Measurements from ENCODE around the gene PSMB11. TPM values are rescaled to one million over a fixed set of nuclear protein-coding genes. Genes with fewer than 3 reads are reported as not detected.

Gene PSMB11
- total and polyA plus RNA-seq, 4 experiments from 2014 or later = not detected

DNA sequence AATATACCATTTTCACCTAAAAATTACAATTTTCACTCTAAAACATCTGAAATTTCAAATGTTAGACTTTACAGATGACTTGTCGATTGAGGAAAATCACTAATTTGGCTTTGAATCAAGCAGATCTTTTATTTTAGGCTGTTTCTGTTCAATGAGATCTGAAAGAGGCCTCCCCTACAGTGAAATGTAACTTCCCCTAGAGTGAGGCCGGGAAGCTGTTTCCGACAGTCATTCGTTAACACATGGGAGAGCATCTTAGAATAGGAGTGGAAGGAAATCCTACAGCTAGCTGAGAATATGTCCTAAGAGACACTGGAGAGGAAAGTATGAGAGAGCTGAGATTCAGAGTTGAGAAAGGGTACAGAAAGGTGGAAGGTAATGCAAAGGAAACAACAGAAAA lies 26.4 kb upstream of the PSMB11 start:
- H3K27ac ChIP-seq (ENCODE audit: low read depth, low read length) = no peak overlapping the region
- H3K4me3 Mint-ChIP-seq = no peak overlapping the region
- POLR2A ChIA-PET (ENCODE audit: partially characterized antibody) = interaction anchor here (2.3 kb wide), 1 partner anchor 10 kb away, joined by 5 read pairs; no protein-coding TSS in a partner anchor

DNA sequence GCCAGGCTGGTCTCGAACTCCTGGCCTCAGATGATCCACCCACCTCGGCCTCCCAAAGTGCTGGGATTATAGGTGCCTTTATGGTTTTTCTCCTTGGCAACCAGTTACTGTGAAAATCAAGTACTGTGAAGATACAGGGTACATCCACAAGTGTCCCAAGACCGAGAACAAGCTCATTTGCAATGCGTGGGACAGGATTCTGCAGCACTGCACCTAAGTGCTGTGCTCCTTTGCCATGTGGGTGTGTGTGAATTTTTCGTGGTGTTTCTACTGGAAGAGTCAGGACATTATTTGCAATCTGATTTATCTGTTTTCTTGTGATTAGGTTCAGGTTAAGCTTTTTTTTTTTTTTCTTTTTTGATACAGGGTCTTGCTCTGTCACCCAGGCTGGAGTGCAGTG lies 24.9 kb upstream of the PSMB11 start:
- peaks cover 0 to 5% (median 1%) of the 10 kb centered on the region in 4 donors for H3K4me1 Mint-ChIP-seq
- no peak overlapping the region for H3K4me3 Mint-ChIP-seq
- no peaks in the 10 kb centered on the region for H3K27me3 ChIP-seq (ENCODE audit: insufficient read depth, low read length)
- DNase-seq = no peak
- H3K9me3 Mint-ChIP-seq = no peaks in the 10 kb centered on the region
- H3K4me1 ChIP-seq (ENCODE audit: insufficient read depth, low read length) = no peaks in the 10 kb centered on the region
- ChIA-PET CTCF (ENCODE audit: partially characterized antibody) (interaction anchor here (1.6 to 1.9 kb wide), 2 partner anchors 10 to 31 kb away, joined by 5 to 7 read pairs; no protein-coding TSS in a partner anchor), POLR2A (ENCODE audit: partially characterized antibody) (interaction anchor here (2.3 to 2.5 kb wide), 2 partner anchors 8 to 10 kb away, joined by 5 to 10 read pairs; no protein-coding TSS in a partner anchor)
- H3K36me3 Mint-ChIP-seq = no peaks in the 10 kb centered on the region
- no peaks in the 10 kb centered on the region for H3K36me3 ChIP-seq (ENCODE audit: insufficient read depth, low read length)
- intact Hi-C loops (cut with micrococcal nuclease) = no loop called here
- no peaks in the 10 kb centered on the region for H3K27me3 Mint-ChIP-seq
- H3K4me3 ChIP-seq (ENCODE audit: low read length in 2 of 2) = no peak overlapping the region
- H3K27ac ChIP-seq (ENCODE audit: low read depth, low read length) = no peak overlapping the region
- H3K27ac Mint-ChIP-seq = no peak overlapping the region
- no peaks in the 10 kb centered on the region for H3K9me3 ChIP-seq (ENCODE audit: control insufficient read depth in 1 of 2, low read length in 2 of 2)

More for the DNA sequence above, 26.4 kb upstream of the PSMB11 start:
- no peaks in the 10 kb centered on the region for H3K27me3 Mint-ChIP-seq
- H3K36me3 Mint-ChIP-seq = no peaks in the 10 kb centered on the region
- H3K36me3 ChIP-seq (ENCODE audit: insufficient read depth, low read length) = no peaks in the 10 kb centered on the region
- H3K27me3 ChIP-seq (ENCODE audit: insufficient read depth, low read length) = no peaks in the 10 kb centered on the region
- peak overlapping the region in 1 of 7 donors; percentile 25 for H3K27ac Mint-ChIP-seq
- intact Hi-C loops (cut with micrococcal nuclease) = no loop called here
- CTCF ChIA-PET (ENCODE audit: partially characterized antibody) = no interaction called here
- H3K9me3 ChIP-seq (ENCODE audit: control insufficient read depth in 1 of 2, low read length in 2 of 2) = no peaks in the 10 kb centered on the region
- H3K4me1 Mint-ChIP-seq = peaks cover 3 to 10% (median 4%) of the 10 kb centered on the region in 4 donors
- no peak for DNase-seq
- no peak overlapping the region for H3K4me3 ChIP-seq (ENCODE audit: low read length in 2 of 2)
- no peaks in the 10 kb centered on the region for H3K4me1 ChIP-seq (ENCODE audit: insufficient read depth, low read length)
- H3K9me3 Mint-ChIP-seq = no peaks in the 10 kb centered on the region

DNA sequence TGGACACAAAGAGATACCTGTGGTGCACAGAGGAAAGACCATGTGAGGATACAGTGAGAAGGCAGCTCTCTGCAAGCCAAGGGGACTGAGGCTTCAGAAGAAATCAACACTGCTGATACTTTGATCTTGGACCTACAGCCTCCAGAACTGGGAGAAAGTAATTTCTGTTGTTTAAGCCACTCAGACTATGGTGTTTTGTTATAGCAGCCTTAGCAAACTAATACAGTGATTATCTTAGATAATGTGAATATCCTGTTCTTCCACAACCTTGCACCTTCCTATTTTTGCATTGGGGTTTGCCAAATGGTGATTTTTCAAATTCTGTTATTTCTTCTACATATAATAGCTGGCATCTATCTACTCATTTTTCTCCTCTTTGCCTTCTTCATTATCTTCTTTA lies 23.9 kb upstream of the PSMB11 start:
- no peak for DNase-seq
- POLR2A ChIA-PET (ENCODE audit: partially characterized antibody) = interaction anchor here (2.5 kb wide), 1 partner anchor 11 kb away, joined by 10 read pairs; no protein-coding TSS in a partner anchor
- CTCF ChIA-PET (ENCODE audit: partially characterized antibody) = interaction anchor here (1.6 kb wide), 1 partner anchor 11 kb away, joined by 5 read pairs; no protein-coding TSS in a partner anchor
- Mint-ChIP-seq H3K27me3 (no peaks in the 10 kb centered on the region), H3K4me3 (no peak overlapping the region), H3K36me3 (no peaks in the 10 kb centered on the region), H3K27ac (no peak overlapping the region), H3K9me3 (no peaks in the 10 kb centered on the region), H3K4me1 (peaks cover 5 to 8% (median 6%) of the 10 kb centered on the region in 4 donors)
- peaks cover 7% of the 10 kb centered on the region for H3K4me1 ChIP-seq (ENCODE audit: insufficient read depth, low read length)
- intact Hi-C loops (cut with micrococcal nuclease) = no loop called here
- no peak overlapping the region for H3K4me3 ChIP-seq (ENCODE audit: low read length in 2 of 2)
- H3K9me3 ChIP-seq (ENCODE audit: control insufficient read depth in 1 of 2, low read length in 2 of 2) = no peaks in the 10 kb centered on the region
- no peak overlapping the region for H3K27ac ChIP-seq (ENCODE audit: low read depth, low read length)
- H3K27me3 ChIP-seq (ENCODE audit: insufficient read depth, low read length) = no peaks in the 10 kb centered on the region
- no peaks in the 10 kb centered on the region for H3K36me3 ChIP-seq (ENCODE audit: insufficient read depth, low read length)

DNA sequence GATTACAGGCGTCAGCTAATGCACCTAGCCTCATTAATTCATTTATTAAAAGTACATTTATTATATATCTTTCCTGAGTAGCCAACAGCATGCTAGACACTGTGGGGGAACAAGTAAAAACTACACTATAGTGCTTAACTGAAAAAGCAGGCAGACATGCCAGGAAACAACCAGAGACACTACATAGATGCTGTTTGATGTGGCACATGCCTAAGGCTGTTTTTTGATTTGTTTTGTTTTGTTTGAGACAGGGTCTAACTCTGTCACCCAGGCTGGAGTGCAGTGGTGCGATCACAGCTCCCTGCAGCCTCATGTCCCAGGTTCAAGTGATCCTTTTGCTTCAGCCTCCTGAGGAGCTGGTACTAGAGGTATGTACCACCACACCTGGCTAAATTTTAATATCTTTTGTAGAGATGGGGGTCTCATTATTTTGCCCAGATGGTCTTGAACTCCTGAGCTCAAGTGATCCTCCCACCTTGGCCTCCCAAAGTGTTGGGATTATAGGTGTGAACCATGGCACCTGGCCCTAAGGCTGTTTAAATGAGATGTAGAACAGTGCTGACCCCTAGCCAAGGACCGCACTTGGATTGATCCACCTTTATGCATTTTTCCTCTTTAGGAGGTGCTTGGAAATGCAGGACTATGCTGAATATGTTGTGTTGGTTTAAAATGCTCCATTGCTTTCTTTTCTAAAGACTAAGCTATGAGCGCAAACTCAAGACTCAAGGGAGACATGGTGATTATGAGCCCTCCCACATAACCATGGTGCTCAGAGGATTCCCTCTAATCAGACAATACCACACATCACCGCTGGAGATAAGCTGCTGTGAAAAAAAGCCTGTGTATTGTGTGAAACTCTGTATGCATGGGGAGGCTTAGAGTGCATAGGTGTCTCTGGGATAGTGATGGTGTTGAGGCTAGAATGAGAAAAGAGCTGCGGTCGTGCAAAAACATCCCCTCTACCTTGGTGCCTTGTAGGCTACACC lies 21.6 kb upstream of the PSMB11 start:
- H3K27me3 Mint-ChIP-seq = no peaks in the 10 kb centered on the region
- DNase-seq = no peak
- Histone ChIP-seq H3K36me3 (ENCODE audit: insufficient read depth, low read length) (peaks cover under 1% of the 10 kb centered on the region), H3K4me1 (ENCODE audit: insufficient read depth, low read length) (peaks cover 21% of the 10 kb centered on the region), H3K27ac (ENCODE audit: low read depth, low read length) (no peak overlapping the region), H3K4me3 (ENCODE audit: low read length in 2 of 2) (no peak overlapping the region), H3K9me3 (ENCODE audit: control insufficient read depth in 1 of 2, low read length in 2 of 2) (no peaks in the 10 kb centered on the region), H3K27me3 (ENCODE audit: insufficient read depth, low read length) (no peaks in the 10 kb centered on the region)
- POLR2A ChIA-PET (ENCODE audit: partially characterized antibody) = interaction anchor here (0.9 to 6.2 kb wide), 3 partner anchors 10 to 13 kb away, joined by 3 to 42 read pairs (median 3); no protein-coding TSS in a partner anchor
- CTCF ChIA-PET (ENCODE audit: partially characterized antibody) = interaction anchor here (1.4 to 4.0 kb wide), 3 partner anchors 26 to 167 kb away, joined by 3 to 15 read pairs (median 4); no protein-coding TSS in a partner anchor
- H3K4me3 Mint-ChIP-seq = peak overlapping the region in 1 of 8 donors; percentile 53
- H3K27ac Mint-ChIP-seq = peak overlapping the region in 2 of 7 donors; percentile 3 to 59
- intact Hi-C loops (cut with micrococcal nuclease) = no loop called here
- peaks cover 10 to 16% of the 10 kb centered on the region in 2 donors for H3K36me3 Mint-ChIP-seq
- H3K4me1 Mint-ChIP-seq = peaks cover 17 to 26% (median 21%) of the 10 kb centered on the region in 4 donors
- peaks cover 0 to 1% (median 0%) of the 10 kb centered on the region in 8 donors for H3K9me3 Mint-ChIP-seq

DNA sequence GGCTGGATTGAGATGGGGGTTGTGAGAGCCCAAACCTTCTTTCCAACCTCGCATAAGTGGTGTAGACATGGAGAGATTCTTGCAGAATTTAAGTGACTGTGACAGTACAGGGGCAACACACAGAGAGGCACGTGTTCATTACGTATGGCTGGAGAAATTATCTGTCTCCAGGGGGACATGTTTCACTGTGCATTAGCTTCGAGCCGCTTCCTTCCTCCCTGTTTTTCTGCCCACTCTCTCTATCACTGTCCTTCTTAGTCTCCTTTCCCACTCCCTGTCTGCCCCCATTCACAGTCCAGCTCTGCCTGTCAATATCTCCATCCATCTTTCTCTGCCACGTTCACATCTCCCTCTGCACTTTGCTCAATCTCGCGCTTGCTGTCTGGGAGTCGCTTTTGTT lies 20.6 kb upstream of the PSMB11 start:
- no peaks in the 10 kb centered on the region for H3K27me3 Mint-ChIP-seq
- H3K4me1 Mint-ChIP-seq = peaks cover 21 to 33% (median 26%) of the 10 kb centered on the region in 4 donors

DNA sequence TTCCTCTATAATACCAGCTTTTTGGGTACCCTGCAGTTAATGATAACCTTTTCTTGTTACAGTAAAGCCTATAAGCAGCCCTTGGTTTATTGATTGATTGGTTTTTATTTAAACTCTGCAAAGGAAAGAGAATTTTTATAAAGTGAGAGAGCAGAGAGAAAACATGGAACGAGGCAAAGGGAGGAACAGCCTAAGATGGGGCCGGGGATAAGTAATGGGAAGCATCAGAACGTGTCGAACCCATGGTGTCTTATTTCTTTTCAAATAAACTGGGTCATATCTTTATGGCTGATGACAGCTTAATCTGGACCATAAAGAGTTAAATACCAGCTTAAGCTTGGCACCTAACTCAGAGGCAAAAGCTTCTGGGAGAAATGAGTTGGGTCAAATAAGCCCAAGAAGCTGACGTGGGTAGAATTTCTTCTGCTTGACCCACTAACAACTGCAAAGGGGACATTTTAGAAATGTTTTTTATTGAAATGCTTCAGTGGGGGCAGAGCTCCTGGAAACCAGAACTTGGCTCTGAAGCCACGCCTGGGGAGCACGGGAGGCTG lies 20.0 kb upstream of the PSMB11 start:
- intact Hi-C loops (cut with micrococcal nuclease) = no loop called here
- H3K4me3 ChIP-seq (ENCODE audit: low read length in 2 of 2) = no peak overlapping the region

More for the DNA sequence above, 20.6 kb upstream of the PSMB11 start:
- H3K27ac Mint-ChIP-seq = peak overlapping the region in 4 of 7 donors; percentile 7 to 89 (median 49)
- Histone ChIP-seq H3K36me3 (ENCODE audit: insufficient read depth, low read length) (peaks cover 9% of the 10 kb centered on the region), H3K9me3 (ENCODE audit: control insufficient read depth in 1 of 2, low read length in 2 of 2) (no peaks in the 10 kb centered on the region), H3K27ac (ENCODE audit: low read depth, low read length) (no peak overlapping the region), H3K4me3 (ENCODE audit: low read length in 2 of 2) (no peak overlapping the region), H3K27me3 (ENCODE audit: insufficient read depth, low read length) (no peaks in the 10 kb centered on the region), H3K4me1 (ENCODE audit: insufficient read depth, low read length) (peaks cover 28% of the 10 kb centered on the region)
- ChIA-PET CTCF (ENCODE audit: partially characterized antibody) (interaction anchor here (1.4 to 4.0 kb wide), 2 partner anchors 27 to 35 kb away, joined by 3 to 15 read pairs; no protein-coding TSS in a partner anchor), POLR2A (ENCODE audit: partially characterized antibody) (interaction anchor here (6.2 kb wide), 1 partner anchor 14 kb away, joined by 42 read pairs; no protein-coding TSS in a partner anchor)
- H3K36me3 Mint-ChIP-seq = peaks cover 20 to 24% of the 10 kb centered on the region in 2 donors
- peaks cover 0 to 1% (median 0%) of the 10 kb centered on the region in 8 donors for H3K9me3 Mint-ChIP-seq
- intact Hi-C loops (cut with micrococcal nuclease) = no loop called here
- DNase-seq = no peak
- H3K4me3 Mint-ChIP-seq = peak overlapping the region in 2 of 8 donors; percentile 7 to 36

More for the DNA sequence above, 20.0 kb upstream of the PSMB11 start:
- Histone ChIP-seq H3K4me1 (ENCODE audit: insufficient read depth, low read length) (peaks cover 28% of the 10 kb centered on the region), H3K27me3 (ENCODE audit: insufficient read depth, low read length) (no peaks in the 10 kb centered on the region), H3K36me3 (ENCODE audit: insufficient read depth, low read length) (peaks cover 9% of the 10 kb centered on the region), H3K9me3 (ENCODE audit: control insufficient read depth in 1 of 2, low read length in 2 of 2) (no peaks in the 10 kb centered on the region), H3K27ac (ENCODE audit: low read depth, low read length) (no peak overlapping the region)
- Mint-ChIP-seq H3K27me3 (no peaks in the 10 kb centered on the region), H3K4me1 (peaks cover 21 to 33% (median 26%) of the 10 kb centered on the region in 4 donors), H3K36me3 (peaks cover 20 to 24% of the 10 kb centered on the region in 2 donors), H3K4me3 (peak overlapping the region in 1 of 8 donors; percentile 36), H3K27ac (peak overlapping the region in 4 of 7 donors; percentile 7 to 89 (median 68)), H3K9me3 (peaks cover 0 to 1% (median 0%) of the 10 kb centered on the region in 8 donors)
- DNase-seq = no peak
- ChIA-PET POLR2A (ENCODE audit: partially characterized antibody) (interaction anchor here (0.8 to 6.2 kb wide), 3 partner anchors 11 to 15 kb away, joined by 3 to 42 read pairs (median 3); partner anchors contain the start of gene PSMB5), CTCF (ENCODE audit: partially characterized antibody) (interaction anchor here (1.4 to 4.0 kb wide), 2 partner anchors 27 to 35 kb away, joined by 3 to 15 read pairs; no protein-coding TSS in a partner anchor)

All from CD4-positive, alpha-beta memory T cell (primary cell).